ENCODE data around the gene ERI3. TPM values are rescaled to one million over a fixed set of nuclear protein-coding genes. Genes with fewer than 3 reads are reported as not detected.

Gene ERI3
- total RNA-seq, 1 experiment from 2014 or later: 64.6 TPM

GRCh38 chr1:44318097-44319088 is 36.7 kb downstream of the ERI3 start:
- Histone ChIP-seq H3K4me1 (replicated peaks) (no peaks in the 10 kb centered on the region), H3K4me3 (no peak overlapping the region), H3K36me3 (peaks cover 35% of the 10 kb centered on the region), H3K9me3 (replicated peaks) (no peaks in the 10 kb centered on the region), H3K27ac (no peak overlapping the region), H3K27me3 (replicated peaks) (no peaks in the 10 kb centered on the region)
- DNase-seq (ENCODE audit: low read depth in 1 of 2, low spot score in 2 of 2): peak; percentile 52 to 53

GRCh38 chr1:44316231-44316759 is 38.8 kb downstream of the ERI3 start:
- no peak overlapping the region for H3K27ac ChIP-seq
- H3K9me3 ChIP-seq (replicated peaks): no peaks in the 10 kb centered on the region
- DNase-seq (ENCODE audit: low read depth in 1 of 2, low spot score in 2 of 2): no peak
- peaks cover 46% of the 10 kb centered on the region for H3K36me3 ChIP-seq
- H3K4me3 ChIP-seq: no peak overlapping the region
- no peaks in the 10 kb centered on the region for H3K27me3 ChIP-seq (replicated peaks)
- no peaks in the 10 kb centered on the region for H3K4me1 ChIP-seq (replicated peaks)

- no peak overlapping the region for H3K27ac ChIP-seq
- H3K27me3 ChIP-seq (replicated peaks): no peaks in the 10 kb centered on the region
- no peaks in the 10 kb centered on the region for H3K9me3 ChIP-seq (replicated peaks)
- no peak for DNase-seq (ENCODE audit: low read depth in 1 of 2, low spot score in 2 of 2)
- H3K36me3 ChIP-seq: peaks cover 49% of the 10 kb centered on the region
- no peaks in the 10 kb centered on the region for H3K4me1 ChIP-seq (replicated peaks)
- no peak overlapping the region for H3K4me3 ChIP-seq
Measured at GRCh38 chr1:44315521-44315920, 39.5 kb downstream of the ERI3 start.

- Histone ChIP-seq H3K4me1 (replicated peaks) (no peaks in the 10 kb centered on the region), H3K4me3 (no peak overlapping the region), H3K27me3 (replicated peaks) (no peaks in the 10 kb centered on the region), H3K9me3 (replicated peaks) (no peaks in the 10 kb centered on the region), H3K27ac (no peak overlapping the region), H3K36me3 (peaks cover 56% of the 10 kb centered on the region)
- DNase-seq (ENCODE audit: low read depth in 1 of 2, low spot score in 2 of 2): no peak
Measured at GRCh38 chr1:44314452-44314851, 40.6 kb downstream of the ERI3 start.

GRCh38 chr1:44313265-44313918 is 41.7 kb downstream of the ERI3 start:
- Histone ChIP-seq H3K4me1 (replicated peaks) (no peaks in the 10 kb centered on the region), H3K27me3 (replicated peaks) (no peaks in the 10 kb centered on the region), H3K4me3 (no peak overlapping the region), H3K36me3 (peaks cover 48% of the 10 kb centered on the region), H3K27ac (no peak overlapping the region), H3K9me3 (replicated peaks) (no peaks in the 10 kb centered on the region)
- DNase-seq (ENCODE audit: low read depth in 1 of 2, low spot score in 2 of 2): no peak

- Histone ChIP-seq H3K27me3 (replicated peaks) (no peaks in the 10 kb centered on the region), H3K4me1 (replicated peaks) (no peaks in the 10 kb centered on the region), H3K27ac (no peak overlapping the region), H3K36me3 (peaks cover 50% of the 10 kb centered on the region), H3K4me3 (no peak overlapping the region), H3K9me3 (replicated peaks) (no peaks in the 10 kb centered on the region)
- DNase-seq (ENCODE audit: low read depth in 1 of 2, low spot score in 2 of 2): no peak
Measured at GRCh38 chr1:44312399-44313196, 42.5 kb downstream of the ERI3 start.

GRCh38 chr1:44310006-44310405 is 45.1 kb downstream of the ERI3 start:
- Histone ChIP-seq H3K4me1 (replicated peaks) (no peaks in the 10 kb centered on the region), H3K36me3 (peaks cover 48% of the 10 kb centered on the region), H3K27me3 (replicated peaks) (no peaks in the 10 kb centered on the region), H3K4me3 (no peak overlapping the region), H3K27ac (no peak overlapping the region), H3K9me3 (replicated peaks) (no peaks in the 10 kb centered on the region)
- DNase-seq (ENCODE audit: low read depth in 1 of 2, low spot score in 2 of 2): no peak

- Histone ChIP-seq H3K4me3 (no peak overlapping the region), H3K9me3 (replicated peaks) (no peaks in the 10 kb centered on the region), H3K36me3 (peaks cover 52% of the 10 kb centered on the region)
Measured at GRCh38 chr1:44305962-44306422, 49.1 kb downstream of the ERI3 start.

GRCh38 chr1:44303532-44303931 is 51.5 kb downstream of the ERI3 start:
- no peak for DNase-seq (ENCODE audit: low read depth in 1 of 2, low spot score in 2 of 2)
- Histone ChIP-seq H3K4me3 (no peak overlapping the region), H3K27me3 (replicated peaks) (no peaks in the 10 kb centered on the region), H3K36me3 (peaks cover 45% of the 10 kb centered on the region), H3K27ac (no peak overlapping the region), H3K4me1 (replicated peaks) (no peaks in the 10 kb centered on the region), H3K9me3 (replicated peaks) (no peaks in the 10 kb centered on the region)

More at GRCh38 chr1:44305962-44306422, 49.1 kb downstream of the ERI3 start:
- no peak overlapping the region for H3K27ac ChIP-seq
- no peaks in the 10 kb centered on the region for H3K27me3 ChIP-seq (replicated peaks)
- DNase-seq (ENCODE audit: low read depth in 1 of 2, low spot score in 2 of 2): no peak
- H3K4me1 ChIP-seq (replicated peaks): no peaks in the 10 kb centered on the region

- H3K4me1 ChIP-seq (replicated peaks): no peaks in the 10 kb centered on the region
- no peak overlapping the region for H3K27ac ChIP-seq
- no peak overlapping the region for H3K4me3 ChIP-seq
- no peak for DNase-seq (ENCODE audit: low read depth in 1 of 2, low spot score in 2 of 2)
- H3K9me3 ChIP-seq (replicated peaks): no peaks in the 10 kb centered on the region
- no peaks in the 10 kb centered on the region for H3K27me3 ChIP-seq (replicated peaks)
- peaks cover 38% of the 10 kb centered on the region for H3K36me3 ChIP-seq
Measured at GRCh38 chr1:44302541-44302940, 52.5 kb downstream of the ERI3 start.

- peaks cover 36% of the 10 kb centered on the region for H3K36me3 ChIP-seq
- no peak overlapping the region for H3K27ac ChIP-seq
- H3K9me3 ChIP-seq (replicated peaks): no peaks in the 10 kb centered on the region
- no peak for DNase-seq (ENCODE audit: low read depth in 1 of 2, low spot score in 2 of 2)
- H3K4me1 ChIP-seq (replicated peaks): no peaks in the 10 kb centered on the region
- no peak overlapping the region for H3K4me3 ChIP-seq
- H3K27me3 ChIP-seq (replicated peaks): no peaks in the 10 kb centered on the region
Measured at GRCh38 chr1:44301442-44301841, 53.6 kb downstream of the ERI3 start.

GRCh38 chr1:44300852-44301251 is 54.2 kb downstream of the ERI3 start:
- Histone ChIP-seq H3K27ac (no peak overlapping the region), H3K4me1 (replicated peaks) (no peaks in the 10 kb centered on the region), H3K27me3 (replicated peaks) (no peaks in the 10 kb centered on the region), H3K9me3 (replicated peaks) (no peaks in the 10 kb centered on the region), H3K36me3 (peaks cover 41% of the 10 kb centered on the region), H3K4me3 (no peak overlapping the region)
- no peak for DNase-seq (ENCODE audit: low read depth in 1 of 2, low spot score in 2 of 2)

GRCh38 chr1:44297695-44298400 is 57.2 kb downstream of the ERI3 start:
- H3K27ac ChIP-seq: no peak overlapping the region
- no peak overlapping the region for H3K4me3 ChIP-seq
- H3K27me3 ChIP-seq (replicated peaks): no peaks in the 10 kb centered on the region
- H3K4me1 ChIP-seq (replicated peaks): no peaks in the 10 kb centered on the region
- no peak for DNase-seq (ENCODE audit: low read depth in 1 of 2, low spot score in 2 of 2)
- peaks cover 28% of the 10 kb centered on the region for H3K36me3 ChIP-seq
- no peaks in the 10 kb centered on the region for H3K9me3 ChIP-seq (replicated peaks)

All from SJSA1 (cell line).